IMR-90 (cell line): ENCODE results near the gene DIPK1B.

Source experiments
- BHLHE40 ChIP-seq: fragments of 150-350 bp; IDR thresholded peaks from 2 replicates; pipeline ENCODE4 v1.6.1; 2016; ENCODE audit warnings: mild to moderate bottlenecking, low read depth, low read length
- CEBPB ChIP-seq: IDR thresholded peaks from 2 replicates; pipeline ENCODE4 v1.6.1; 2012; ENCODE audit warnings: low read depth, low read length, improper control_type of control experiment
- MXI1 ChIP-seq: IDR thresholded peaks from 2 replicates; pipeline ENCODE4 v1.6.1; 2012; ENCODE audit warnings: low read depth, mild to moderate bottlenecking, low read length, moderate library complexity, borderline replicate concordance
- NFE2L2 ChIP-seq: fragments of 150-350 bp; IDR thresholded peaks from 2 replicates; pipeline ENCODE4 v1.6.1; 2016; ENCODE audit warnings: low read depth, mild to moderate bottlenecking, low read length
- POLR2A ChIP-seq: IDR thresholded peaks from 2 replicates; pipeline ENCODE4 v1.6.1; 2012; ENCODE audit warnings: mild to moderate bottlenecking, low read depth, low read length
- RAD21 ChIP-seq: IDR thresholded peaks from 2 replicates; pipeline ENCODE4 v1.6.1; 2012; ENCODE audit warnings: low read length, improper control_type of control experiment
- RCOR1 ChIP-seq: IDR thresholded peaks from 2 replicates; pipeline ENCODE4 v1.6.1; 2012; ENCODE audit warnings: mild to moderate bottlenecking, low read length, improper control_type of control experiment; ENCODE audit not compliant: insufficient replicate concordance
- RFX5 ChIP-seq: IDR thresholded peaks from 2 replicates; pipeline ENCODE4 v1.8.0; 2012; ENCODE audit warnings: low read depth, mild to moderate bottlenecking, low read length, moderate library complexity
- SMC3 ChIP-seq: fragments of 150-350 bp; IDR thresholded peaks from 2 replicates; pipeline ENCODE4 v1.6.1; 2016; ENCODE audit warnings: low read depth, mild to moderate bottlenecking, antibody characterized with exemption, low read length, moderate library complexity
- TF ChIP-seq, protein P1 (sequence below): conservative IDR thresholded peaks from 2 replicates; pipeline ENCODE4 v1.5.1; 2012; ENCODE audit warnings: mild to moderate bottlenecking, low read depth, low read length, improper control_type of control experiment
- TF ChIP-seq, protein P2 (sequence below): fragments of 150-350 bp; IDR thresholded peaks from 2 replicates; pipeline ENCODE4 v1.6.1; 2017; ENCODE audit warnings: mild to moderate bottlenecking, antibody characterized with exemption, low read length, low read depth
- TF ChIP-seq, protein P3 (sequence below): fragments of 150-350 bp; IDR thresholded peaks from 2 replicates; pipeline ENCODE4 v1.6.1; 2016; ENCODE audit warnings: low read depth, mild to moderate bottlenecking, low read length, moderate library complexity, borderline replicate concordance

DNA sequence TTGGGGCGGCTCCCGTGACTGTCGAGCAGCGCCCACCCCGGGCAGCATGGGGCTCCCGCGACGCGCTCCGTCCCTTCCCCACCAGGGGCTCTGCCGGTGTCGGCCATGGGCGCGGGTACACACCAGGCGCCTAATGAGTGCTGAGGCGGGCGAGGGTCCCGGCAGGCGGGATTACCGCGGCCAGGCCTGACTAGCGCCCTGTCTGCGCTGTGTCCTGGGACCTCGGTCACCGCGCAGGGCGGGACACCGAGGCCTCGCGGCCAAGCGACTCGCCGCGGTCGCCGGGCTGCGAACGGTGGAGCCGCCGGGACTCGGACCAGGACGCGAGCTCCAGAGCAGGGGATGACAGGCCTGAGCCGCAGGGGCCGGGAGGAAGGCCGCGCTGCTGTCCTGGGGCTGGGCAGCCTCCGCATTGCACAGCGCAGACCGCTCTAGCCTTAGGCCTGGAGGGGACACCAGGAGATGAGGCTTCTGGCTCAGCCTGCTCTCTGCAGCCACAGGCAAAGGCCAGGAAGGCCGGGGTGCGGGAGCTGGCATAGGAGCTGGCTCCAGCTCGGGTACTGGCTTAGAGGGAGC, 16.3 kb downstream of the DIPK1B start:
- TF ChIP-seq, protein P1, sequence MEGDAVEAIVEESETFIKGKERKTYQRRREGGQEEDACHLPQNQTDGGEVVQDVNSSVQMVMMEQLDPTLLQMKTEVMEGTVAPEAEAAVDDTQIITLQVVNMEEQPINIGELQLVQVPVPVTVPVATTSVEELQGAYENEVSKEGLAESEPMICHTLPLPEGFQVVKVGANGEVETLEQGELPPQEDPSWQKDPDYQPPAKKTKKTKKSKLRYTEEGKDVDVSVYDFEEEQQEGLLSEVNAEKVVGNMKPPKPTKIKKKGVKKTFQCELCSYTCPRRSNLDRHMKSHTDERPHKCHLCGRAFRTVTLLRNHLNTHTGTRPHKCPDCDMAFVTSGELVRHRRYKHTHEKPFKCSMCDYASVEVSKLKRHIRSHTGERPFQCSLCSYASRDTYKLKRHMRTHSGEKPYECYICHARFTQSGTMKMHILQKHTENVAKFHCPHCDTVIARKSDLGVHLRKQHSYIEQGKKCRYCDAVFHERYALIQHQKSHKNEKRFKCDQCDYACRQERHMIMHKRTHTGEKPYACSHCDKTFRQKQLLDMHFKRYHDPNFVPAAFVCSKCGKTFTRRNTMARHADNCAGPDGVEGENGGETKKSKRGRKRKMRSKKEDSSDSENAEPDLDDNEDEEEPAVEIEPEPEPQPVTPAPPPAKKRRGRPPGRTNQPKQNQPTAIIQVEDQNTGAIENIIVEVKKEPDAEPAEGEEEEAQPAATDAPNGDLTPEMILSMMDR = no peak
- TF ChIP-seq NFE2L2 = no peak
- no peak for TF ChIP-seq POLR2A
- TF ChIP-seq, protein P2, sequence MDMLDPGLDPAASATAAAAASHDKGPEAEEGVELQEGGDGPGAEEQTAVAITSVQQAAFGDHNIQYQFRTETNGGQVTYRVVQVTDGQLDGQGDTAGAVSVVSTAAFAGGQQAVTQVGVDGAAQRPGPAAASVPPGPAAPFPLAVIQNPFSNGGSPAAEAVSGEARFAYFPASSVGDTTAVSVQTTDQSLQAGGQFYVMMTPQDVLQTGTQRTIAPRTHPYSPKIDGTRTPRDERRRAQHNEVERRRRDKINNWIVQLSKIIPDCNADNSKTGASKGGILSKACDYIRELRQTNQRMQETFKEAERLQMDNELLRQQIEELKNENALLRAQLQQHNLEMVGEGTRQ = no peak
- TF ChIP-seq RAD21 = no peak
- no peak for TF ChIP-seq SMC3
- no peak for TF ChIP-seq RCOR1
- TF ChIP-seq CEBPB = no peak
- TF ChIP-seq BHLHE40 = no peak
- TF ChIP-seq, protein P3, sequence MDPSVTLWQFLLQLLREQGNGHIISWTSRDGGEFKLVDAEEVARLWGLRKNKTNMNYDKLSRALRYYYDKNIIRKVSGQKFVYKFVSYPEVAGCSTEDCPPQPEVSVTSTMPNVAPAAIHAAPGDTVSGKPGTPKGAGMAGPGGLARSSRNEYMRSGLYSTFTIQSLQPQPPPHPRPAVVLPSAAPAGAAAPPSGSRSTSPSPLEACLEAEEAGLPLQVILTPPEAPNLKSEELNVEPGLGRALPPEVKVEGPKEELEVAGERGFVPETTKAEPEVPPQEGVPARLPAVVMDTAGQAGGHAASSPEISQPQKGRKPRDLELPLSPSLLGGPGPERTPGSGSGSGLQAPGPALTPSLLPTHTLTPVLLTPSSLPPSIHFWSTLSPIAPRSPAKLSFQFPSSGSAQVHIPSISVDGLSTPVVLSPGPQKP = no peak
- TF ChIP-seq MXI1 = no peak
- no peak for TF ChIP-seq RFX5
